ENCODE measurements around the gene EPHB1. TPM values are rescaled to one million over a fixed set of nuclear protein-coding genes. Genes with fewer than 3 reads are reported as not detected.

Gene EPHB1
- total RNA-seq, 1 donor from 2014 or later, result 3.8 TPM

GRCh38 chr3:135040321-135041240, 245.5 kb downstream of the EPHB1 start:
- ChIA-PET POLR2A (no interaction called here), CTCF (no interaction called here)
- Mint-ChIP-seq H3K36me3 (ENCODE audit: low read depth) (no peaks in the 10 kb centered on the region), H3K4me1 (no peaks in the 10 kb centered on the region), H3K27ac (no peak overlapping the region), H3K4me3 (no peak overlapping the region), H3K9me3 (no peaks in the 10 kb centered on the region), H3K27me3 (peaks cover 2% of the 10 kb centered on the region)
- DNase-seq (no peak), ATAC-seq (ENCODE audit: low read depth) (no peak)
- intact Hi-C loops (cut with micrococcal nuclease), result no loop called here
- no peak for TF ChIP-seq CTCF (IDR thresholded peaks at IDR 0.05)

GRCh38 chr3:135041601-135042000, 246.5 kb downstream of the EPHB1 start:
- H3K27me3 Mint-ChIP-seq, result no peaks in the 10 kb centered on the region
- H3K4me1 Mint-ChIP-seq, result no peaks in the 10 kb centered on the region
- intact Hi-C loops (cut with micrococcal nuclease), result no loop called here
- H3K27ac Mint-ChIP-seq, result no peak overlapping the region
- no peaks in the 10 kb centered on the region for H3K36me3 Mint-ChIP-seq (ENCODE audit: low read depth)
- POLR2A ChIA-PET, result no interaction called here
- DNase-seq (no peak), ATAC-seq (ENCODE audit: low read depth) (no peak)
- CTCF ChIA-PET, result no interaction called here
- no peak for TF ChIP-seq CTCF (IDR thresholded peaks at IDR 0.05)
- no peaks in the 10 kb centered on the region for H3K9me3 Mint-ChIP-seq
- H3K4me3 Mint-ChIP-seq, result no peak overlapping the region

- H3K27me3 Mint-ChIP-seq, result no peaks in the 10 kb centered on the region
- POLR2A ChIA-PET, result no interaction called here
- H3K36me3 Mint-ChIP-seq (ENCODE audit: low read depth), result no peaks in the 10 kb centered on the region
- no peak overlapping the region for H3K4me3 Mint-ChIP-seq
- ATAC-seq (ENCODE audit: low read depth) (no peak), DNase-seq (no peak)
- H3K9me3 Mint-ChIP-seq, result no peaks in the 10 kb centered on the region
- H3K4me1 Mint-ChIP-seq, result no peaks in the 10 kb centered on the region
- intact Hi-C loops (cut with micrococcal nuclease), result no loop called here
- no peak overlapping the region for H3K27ac Mint-ChIP-seq
- no peak for TF ChIP-seq CTCF (IDR thresholded peaks at IDR 0.05)
- CTCF ChIA-PET, result no interaction called here
These were observed 252.0 kb downstream of the EPHB1 start for GRCh38 chr3:135047061-135047460.

GRCh38 chr3:135050536-135050935, 255.5 kb downstream of the EPHB1 start:
- no peaks in the 10 kb centered on the region for H3K27me3 Mint-ChIP-seq
- H3K9me3 Mint-ChIP-seq, result no peaks in the 10 kb centered on the region
- DNase-seq (no peak), ATAC-seq (ENCODE audit: low read depth) (no peak)
- no peak overlapping the region for H3K4me3 Mint-ChIP-seq
- ChIA-PET CTCF (no interaction called here), POLR2A (no interaction called here)
- H3K27ac Mint-ChIP-seq, result no peak overlapping the region
- no peaks in the 10 kb centered on the region for H3K4me1 Mint-ChIP-seq
- H3K36me3 Mint-ChIP-seq (ENCODE audit: low read depth), result no peaks in the 10 kb centered on the region
- intact Hi-C loops (cut with micrococcal nuclease), result no loop called here
- no peak for TF ChIP-seq CTCF (IDR thresholded peaks at IDR 0.05)

- H3K36me3 Mint-ChIP-seq (ENCODE audit: low read depth), result no peaks in the 10 kb centered on the region
- ATAC-seq (ENCODE audit: low read depth) (no peak), DNase-seq (no peak)
- no peaks in the 10 kb centered on the region for H3K4me1 Mint-ChIP-seq
- no peak overlapping the region for H3K4me3 Mint-ChIP-seq
- H3K27ac Mint-ChIP-seq, result no peak overlapping the region
- H3K9me3 Mint-ChIP-seq, result no peaks in the 10 kb centered on the region
- CTCF ChIA-PET, result no interaction called here
- TF ChIP-seq CTCF (IDR thresholded peaks at IDR 0.05), result no peak
- intact Hi-C loops (cut with micrococcal nuclease), result no loop called here
- POLR2A ChIA-PET, result no interaction called here
- no peaks in the 10 kb centered on the region for H3K27me3 Mint-ChIP-seq
These were observed 256.4 kb downstream of the EPHB1 start for GRCh38 chr3:135051409-135051973.
